ENCODE data around the gene RGS7BP.
"Not testable (repeated sequence)": the region's sequence is repeated elsewhere in the genome, so short reads cannot be mapped to it uniquely, and the experiment has no call there.

RGS7BP gene

DNA sequence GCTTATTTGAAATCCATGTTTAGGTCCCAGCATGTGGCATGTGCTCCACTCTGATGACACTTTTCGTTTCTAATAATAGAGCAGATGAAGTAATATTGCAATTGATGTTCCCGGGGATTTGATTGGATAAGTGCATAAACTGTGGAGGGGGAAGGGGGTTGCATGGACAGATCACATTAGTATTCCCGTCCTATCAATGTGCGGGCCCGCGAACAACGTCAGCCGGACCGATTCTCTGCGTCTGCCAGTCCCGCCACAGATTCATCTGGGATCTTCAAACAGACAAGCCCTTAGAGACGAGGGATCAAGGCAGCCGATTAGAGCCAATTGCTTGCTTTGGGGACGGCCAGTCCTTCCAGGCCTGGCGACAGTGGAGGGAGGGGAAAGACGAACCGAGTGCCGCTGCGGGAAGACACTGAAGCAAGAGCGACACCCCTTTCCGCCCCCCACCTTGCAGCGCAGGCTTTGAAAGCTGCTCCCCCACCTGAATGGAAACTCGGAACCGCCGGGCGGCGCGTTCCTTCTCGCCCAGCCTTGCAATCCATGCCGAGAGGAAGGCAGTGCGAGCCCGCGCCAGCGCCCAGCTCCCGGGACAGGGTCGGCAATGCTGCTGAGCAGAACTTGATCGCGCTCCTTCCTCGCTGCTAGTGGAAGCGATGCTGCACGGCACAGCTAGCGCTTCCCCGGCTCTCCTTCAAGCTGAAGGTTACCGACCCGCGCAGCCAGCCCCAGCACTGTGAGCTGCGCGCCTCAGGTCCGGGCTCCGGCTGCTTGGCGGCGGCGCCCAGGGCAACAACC lies at the start of gene RGS7BP:
TSS of gene RGS7BP (plus strand) at position 247 of the 798 bp plus-strand sequence. CDS start 610 bp downstream, outside the sequence.
- DNase-seq = peak; percentile 89

DNA sequence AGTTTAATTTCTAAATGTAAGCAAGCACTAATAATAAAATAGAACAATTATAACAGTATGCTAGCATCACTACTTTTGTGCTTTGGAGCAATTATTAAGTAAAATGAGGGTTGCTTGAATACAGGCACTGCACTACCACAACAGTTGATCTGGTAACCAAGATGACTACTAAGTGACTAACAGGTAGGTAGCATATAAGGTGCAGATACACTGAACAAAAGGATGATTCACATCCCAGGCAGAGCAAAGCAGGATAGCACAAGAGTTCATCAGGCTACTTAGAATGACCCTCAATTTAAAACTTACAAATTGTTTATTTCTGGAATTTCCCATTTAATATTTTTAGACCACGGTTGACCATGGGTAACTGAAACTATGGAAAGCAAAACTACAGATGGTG lies 48.0 kb upstream of the RGS7BP start:
- DNase-seq = no peak

DNA sequence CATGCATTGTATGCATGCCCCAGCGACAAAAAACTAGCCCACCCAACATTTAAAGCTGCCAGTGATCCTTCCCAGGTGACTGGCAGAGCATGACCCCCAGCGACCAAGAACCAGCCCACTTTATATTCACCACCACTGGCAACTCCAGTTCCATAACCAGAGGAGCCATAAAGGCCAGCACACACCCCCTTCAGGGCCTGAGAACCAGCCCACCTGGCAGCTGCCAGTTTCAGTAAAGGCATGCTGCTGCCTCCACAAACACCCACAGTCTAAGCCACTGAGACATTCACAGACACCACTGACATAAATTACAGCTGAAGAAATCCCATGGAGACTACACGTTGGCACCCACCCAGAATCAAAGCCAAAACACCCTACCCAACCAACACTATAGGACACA lies 46.9 kb upstream of the RGS7BP start:
- DNase-seq = no peak

DNA sequence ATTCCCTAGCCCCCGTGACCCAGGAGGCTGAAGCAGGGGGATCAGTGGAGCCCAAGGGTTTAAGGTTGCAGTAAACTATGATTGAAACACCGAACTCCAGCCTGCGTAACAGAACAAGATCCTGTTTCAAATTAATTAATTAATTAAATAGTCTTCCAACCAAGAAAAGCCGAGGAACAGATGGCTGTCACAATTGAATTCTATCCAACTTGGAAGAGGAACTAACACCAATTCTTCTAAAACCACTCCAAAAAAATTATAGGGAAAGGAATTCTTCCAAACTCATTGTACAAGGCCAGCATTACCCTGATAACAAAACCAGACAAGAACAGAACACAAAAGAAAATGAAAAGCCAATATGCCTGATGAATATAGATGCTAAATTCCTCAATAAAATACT lies 43.4 kb upstream of the RGS7BP start:
- DNase-seq = no peak

- DNase-seq = no peak
Observed at GRCh38 chr5:64486163-64486562, 19.7 kb upstream of the RGS7BP start.

DNA sequence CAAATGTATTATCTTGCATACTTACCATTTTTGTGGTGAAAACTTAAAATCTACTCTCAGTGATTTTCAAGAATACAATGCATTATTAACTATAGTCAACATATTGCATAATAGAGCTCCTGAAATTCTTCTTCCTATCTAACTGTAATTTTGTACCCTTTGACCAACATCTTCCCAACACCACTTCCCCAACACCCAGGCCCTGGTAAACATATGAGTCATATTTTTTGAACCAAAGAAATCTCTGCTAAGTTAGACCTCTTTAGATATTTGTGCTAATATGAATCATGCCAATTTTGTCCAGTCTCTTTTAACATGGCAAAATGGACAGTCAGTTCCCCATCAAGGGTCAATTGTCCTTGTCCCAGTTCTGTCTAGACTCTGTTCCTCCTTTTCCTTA lies 18.5 kb upstream of the RGS7BP start:
- DNase-seq = no peak

DNA sequence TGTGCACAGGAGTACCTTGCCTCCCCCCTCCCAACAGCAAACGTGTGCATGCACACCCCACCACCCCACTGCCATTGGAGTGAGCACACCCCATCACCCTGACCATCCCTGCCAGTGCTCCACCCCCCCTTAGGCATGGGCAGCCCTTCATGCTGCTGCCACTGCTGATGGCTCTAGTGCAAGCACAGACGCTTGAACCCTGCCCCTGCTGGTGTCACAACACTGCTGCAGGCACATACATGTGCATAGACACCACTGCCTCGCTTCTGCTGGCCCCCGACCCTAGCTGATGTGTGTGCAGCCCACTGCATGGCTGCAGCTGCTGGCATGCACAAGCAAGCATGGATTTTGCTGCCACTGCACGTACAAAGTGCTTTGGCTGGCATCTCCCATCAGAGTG lies 16.0 kb upstream of the RGS7BP start:
- no peak for DNase-seq

- DNase-seq = peak; percentile 61
Observed at GRCh38 chr5:64497386-64497785, 8.4 kb upstream of the RGS7BP start.

DNA sequence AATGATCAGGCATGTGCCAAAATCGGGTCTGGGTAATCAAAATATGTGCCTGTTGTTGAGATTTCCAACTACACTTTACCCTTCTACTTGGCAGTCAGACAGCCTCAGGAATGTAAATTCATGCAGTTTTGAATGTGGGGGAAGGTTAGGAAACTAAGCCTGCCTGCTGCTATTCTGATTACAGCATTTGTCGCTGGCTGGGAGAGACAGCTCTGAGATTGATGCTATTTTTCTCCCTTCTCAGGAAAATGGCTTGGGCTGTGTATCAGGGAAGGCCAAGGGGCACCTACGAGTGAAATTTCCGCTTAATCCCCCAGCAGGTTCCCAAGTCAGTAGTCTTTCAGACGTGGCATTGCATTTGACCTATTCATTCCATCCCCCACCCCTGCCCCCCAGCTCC lies 3.6 kb upstream of the RGS7BP start:
- DNase-seq = peak; percentile 16

DNA sequence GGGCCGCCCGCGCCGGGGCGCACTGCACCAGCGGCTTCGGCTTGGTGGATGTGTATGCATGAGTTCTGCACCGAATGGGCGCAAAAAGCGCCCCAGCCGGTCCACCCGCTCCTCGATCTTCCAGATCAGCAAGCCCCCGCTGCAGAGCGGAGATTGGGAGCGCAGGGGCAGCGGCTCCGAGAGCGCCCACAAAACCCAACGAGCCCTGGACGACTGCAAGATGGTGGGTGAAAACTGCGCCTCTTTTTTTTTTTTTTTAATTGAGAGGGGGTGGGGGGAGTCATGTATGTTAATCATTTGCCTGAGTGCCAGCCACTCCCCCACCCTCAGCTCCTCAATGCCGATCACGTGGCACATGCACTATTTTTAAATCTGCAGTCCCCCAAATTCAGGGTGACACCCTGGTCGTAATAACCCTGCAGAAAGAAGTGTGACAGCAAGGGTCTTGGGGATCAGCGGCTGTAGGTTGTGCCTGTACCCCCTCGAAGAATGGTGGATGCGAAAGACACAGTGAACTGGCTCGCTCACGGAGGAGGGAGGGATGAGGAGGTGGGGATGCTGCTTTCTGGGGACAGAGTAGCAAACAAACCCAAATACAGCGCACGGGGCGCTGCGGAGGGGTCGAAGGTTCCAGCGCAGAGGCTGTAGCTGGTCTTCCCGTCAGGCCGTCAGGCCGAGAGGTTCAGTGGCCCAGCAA lies 900 bp downstream of the RGS7BP start:
- peak; percentile 71 for DNase-seq

- no peak for DNase-seq
Observed at GRCh38 chr5:64507264-64507605, 1.4 kb downstream of the RGS7BP start.

- DNase-seq = no peak
Observed at GRCh38 chr5:64509828-64510227, 4.0 kb downstream of the RGS7BP start.

DNA sequence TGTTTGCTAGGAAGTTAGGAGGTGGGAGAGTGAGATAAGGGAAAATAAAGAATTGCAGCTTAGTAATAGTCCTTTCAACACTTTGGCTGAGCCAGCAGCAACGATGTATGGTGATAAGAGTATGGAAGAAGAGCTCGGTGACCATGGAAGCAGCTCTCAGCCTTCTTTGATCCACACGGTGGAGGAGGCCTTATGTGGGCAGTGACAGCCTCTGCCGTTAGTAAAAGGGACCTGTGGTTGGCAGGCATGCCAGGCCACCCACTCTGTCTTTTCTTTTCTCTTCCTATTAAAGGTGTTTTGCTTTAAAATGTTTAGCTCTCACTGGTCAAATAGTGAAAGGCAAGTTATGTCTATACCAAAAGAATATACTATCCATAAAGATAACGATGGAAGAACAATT lies 7.7 kb downstream of the RGS7BP start:
- DNase-seq = no peak

DNA sequence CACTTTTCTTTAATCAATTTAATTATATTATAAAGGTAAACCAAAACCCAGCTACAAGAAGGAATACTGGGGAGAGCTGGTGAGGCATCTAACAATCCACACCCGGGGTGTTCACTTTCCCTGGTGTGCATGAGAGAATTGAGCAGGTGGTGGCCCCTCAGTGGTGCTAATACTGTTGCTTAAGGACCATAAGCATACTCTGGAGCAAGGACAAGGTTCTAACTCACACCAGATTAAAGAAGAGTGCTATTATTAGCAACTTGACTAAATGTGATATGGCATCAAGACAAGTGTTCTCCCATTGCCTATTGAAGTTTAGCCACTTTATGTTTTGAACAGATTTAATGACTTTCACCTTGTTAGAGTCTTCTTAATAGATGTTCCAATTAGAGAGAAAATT lies 8.8 kb downstream of the RGS7BP start:
- DNase-seq = no peak

DNA sequence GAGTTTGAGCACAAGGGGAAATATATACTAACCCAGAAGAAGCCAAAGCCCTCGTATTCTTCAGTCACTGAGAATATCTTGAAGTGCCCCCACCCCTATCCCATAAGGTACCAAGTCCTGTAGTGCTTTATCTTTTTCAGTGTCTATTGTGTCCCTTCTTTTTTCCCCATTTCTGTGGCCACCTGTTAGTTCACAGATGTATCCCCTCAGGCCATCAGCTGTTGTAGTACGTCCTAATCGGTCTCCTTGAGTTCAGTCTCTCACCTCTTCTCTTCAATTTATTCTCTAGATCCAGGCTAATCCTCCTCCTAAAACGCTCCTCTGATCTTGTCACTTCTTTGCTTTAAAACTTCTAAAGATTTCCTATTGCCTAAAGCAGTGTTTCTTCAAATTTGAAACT lies 10.4 kb downstream of the RGS7BP start:
- DNase-seq = no peak

DNA sequence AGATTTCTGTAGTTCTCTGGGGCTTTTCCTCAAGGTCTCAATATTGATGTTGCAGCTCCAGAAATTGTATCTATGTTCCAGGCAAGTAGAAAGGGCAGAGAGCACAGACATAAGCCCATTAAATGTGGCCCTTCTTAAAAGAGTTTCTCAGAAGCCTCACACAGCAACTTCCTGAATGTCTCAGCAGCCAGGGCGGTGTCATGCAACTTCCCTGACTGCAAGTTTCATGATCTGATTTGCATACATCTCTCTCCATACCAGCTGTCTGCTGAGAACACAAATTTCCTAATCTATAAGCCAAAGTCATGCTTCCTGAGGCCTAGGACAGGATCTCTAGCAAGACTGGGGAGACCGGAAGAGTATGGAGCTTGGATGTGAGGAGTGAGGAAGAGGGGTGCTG lies 13.0 kb downstream of the RGS7BP start:
- no peak for DNase-seq

DNA sequence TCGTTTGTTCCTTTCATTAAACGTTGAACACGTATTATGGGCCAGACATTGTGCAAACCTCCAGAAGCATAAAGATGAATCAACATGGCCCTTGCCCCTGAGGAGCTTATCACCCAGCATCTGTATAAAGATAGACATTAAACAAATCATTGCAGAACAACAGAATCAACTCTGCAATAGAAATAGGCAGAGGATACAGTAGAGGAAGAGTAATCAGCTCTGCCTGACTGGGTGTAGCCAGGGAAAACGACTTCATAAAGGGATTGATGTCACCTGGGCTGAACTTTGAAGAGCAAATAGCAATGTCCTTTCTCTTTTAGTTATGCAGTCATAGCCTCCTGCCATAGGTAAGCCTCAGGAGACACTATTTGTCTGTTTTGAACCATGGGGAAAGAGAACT lies 13.4 kb downstream of the RGS7BP start:
- no peak for DNase-seq

DNA sequence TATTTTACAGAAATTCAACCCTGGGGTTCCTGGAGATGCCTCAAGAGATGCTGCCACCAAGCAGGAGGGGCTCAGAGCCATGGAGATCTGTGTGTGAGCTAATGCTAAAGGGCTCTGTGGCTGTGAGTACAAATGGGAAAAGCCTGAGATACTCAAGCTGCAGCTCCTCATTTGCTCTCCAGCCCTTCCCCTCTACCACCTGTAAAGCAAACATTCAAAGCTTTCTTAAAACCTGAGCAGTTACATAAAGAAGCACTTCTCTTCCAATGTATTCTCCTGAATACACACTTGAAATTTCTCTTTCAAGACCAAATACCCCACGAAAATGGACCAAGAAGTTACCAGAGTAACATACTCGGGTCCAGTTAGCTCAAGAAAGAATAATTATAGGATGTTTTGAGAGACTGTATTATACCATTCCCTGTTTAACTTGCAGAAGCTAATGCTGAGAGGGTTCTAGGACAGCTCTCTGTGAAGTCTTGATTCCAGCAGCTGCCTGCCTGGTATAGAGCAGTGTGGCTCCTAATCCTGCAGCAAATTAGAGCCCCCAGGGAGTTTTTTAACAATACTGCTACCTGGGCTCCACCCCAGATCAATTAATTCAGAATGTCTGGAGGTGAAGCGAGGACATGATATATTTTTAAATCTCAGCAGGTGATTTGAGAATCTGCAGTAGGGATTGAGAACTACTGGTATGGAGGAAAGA lies 21.1 kb downstream of the RGS7BP start:
- no peak for DNase-seq

DNA sequence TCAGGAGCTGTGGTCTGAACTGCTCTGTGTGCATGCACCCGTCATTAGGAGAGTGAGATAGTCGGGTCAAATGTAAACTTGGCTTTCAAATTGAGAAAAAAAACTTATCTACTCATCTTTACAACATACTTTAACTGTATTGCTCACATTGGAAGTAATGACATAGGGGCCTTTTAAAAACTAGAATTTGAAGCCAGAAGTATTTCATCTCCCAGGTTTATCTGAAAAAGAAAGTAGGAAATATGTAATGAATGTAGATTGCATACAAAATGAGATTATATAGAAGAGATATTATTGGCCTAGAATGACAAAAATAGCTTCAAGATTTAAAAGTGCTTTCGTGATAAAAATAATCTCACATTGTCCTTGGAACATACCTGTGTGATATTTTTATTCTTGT lies 24.3 kb downstream of the RGS7BP start:
- DNase-seq = no peak

DNA sequence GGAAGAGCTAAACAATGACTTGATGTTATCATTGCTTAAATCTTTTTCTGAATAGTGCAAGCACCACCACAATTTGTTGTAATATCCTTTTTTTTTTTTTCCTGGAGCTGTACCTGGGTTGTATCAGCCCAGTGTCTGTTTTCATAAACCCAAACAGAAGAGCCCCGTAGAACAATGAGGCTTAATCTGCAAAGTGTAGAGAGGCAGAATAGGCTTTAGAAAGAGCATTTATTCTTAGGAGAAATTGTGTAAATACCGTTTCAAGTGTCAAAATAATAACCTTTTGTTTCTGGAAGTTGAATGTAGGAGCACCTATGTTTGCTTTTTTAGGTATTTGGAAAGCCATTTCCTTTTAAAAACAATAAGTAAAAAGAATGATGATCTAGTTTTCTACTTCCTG lies 26.4 kb downstream of the RGS7BP start:
- no peak for DNase-seq

DNA sequence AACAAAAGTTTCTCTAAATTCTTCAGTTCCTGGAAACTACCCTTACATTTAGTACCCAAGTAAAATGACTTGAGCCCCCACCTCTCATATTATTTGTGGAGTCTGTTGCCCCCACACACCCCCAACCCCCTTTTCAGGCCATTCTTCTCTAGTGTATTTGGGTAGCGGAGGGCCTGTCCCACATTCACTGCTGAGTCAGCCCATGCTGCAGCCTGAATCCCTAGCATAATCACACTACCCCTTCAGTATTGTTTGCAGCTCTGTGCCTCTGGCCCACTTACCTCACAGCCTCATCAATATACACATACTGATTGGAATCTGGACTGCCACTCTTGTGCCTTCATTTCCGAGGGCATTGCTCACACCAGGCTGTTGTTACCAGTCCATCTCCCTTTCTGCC lies 26.8 kb downstream of the RGS7BP start:
- DNase-seq = no peak

- no peak for DNase-seq
Observed at GRCh38 chr5:64534033-64534432, 28.2 kb downstream of the RGS7BP start.

DNA sequence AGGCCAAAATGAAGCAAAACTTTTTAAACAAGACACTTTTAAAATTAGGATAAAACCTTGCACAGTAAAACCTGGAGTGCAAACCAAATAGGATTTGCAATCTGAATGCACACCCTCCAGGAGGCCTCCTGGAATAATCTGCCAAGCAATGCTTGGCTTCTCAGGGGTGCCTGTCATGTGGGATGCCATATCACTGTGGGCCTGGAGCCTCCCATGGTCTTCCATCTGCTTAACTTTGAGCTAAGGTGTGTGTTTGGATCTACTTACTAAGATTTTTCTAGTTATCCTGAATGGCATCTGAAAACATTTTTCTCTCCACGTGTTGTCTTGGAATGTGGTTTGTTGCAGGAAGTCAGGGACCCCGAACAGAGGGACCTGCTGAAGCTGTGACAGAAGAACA lies 52.1 kb downstream of the RGS7BP start:
- no peak for DNase-seq

DNA sequence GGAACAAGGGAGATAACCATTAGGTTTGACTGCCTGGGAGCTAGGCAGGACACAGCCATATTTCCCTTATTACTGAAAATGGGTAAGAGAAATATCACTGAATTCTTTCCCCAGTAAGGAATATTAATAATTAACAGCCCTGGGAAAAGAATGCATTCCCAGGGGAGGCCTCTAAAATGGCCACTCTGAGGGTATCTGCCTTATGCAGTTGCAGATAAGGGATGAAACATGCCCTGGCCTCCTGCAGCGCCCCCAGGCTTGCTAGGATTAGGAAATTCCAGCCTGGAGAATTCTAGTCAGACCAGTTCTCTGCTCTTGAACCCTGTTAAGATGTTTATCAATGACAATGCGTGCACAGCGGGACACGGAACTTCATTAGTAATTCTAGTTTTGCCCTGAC lies 52.8 kb downstream of the RGS7BP start:
- DNase-seq = not testable (repeated sequence)
